Natural killer cell treated with Interleukin-12 subunit alpha and Interleukin-12 subunit beta and Interleukin-15 and Interleukin-18, amount 100 ng/mL, for 72 hours (primary cell): ENCODE results near the gene SIRT1. TPM values are rescaled to one million over a fixed set of nuclear protein-coding genes. Genes with fewer than 3 reads are reported as not detected.
"Not testable (repeated sequence)": the region's sequence is repeated elsewhere in the genome, so short reads cannot be mapped to it uniquely, and the experiment has no call there.

Experiments used
- ATAC-seq, 2 donors: fragments of 150-1000 bp; cut with Tn5 transposase in 1 of 2; sonication (Bioruptor Pico), chemical (Tn5 transposase) in 1 of 2; 2 replicates each; pipeline ENCODE4 v1.10.0; 2021
- DNase-seq: peaks from one replicate; pipeline ENCODE4 v3.0.0; 2022; ENCODE audit warnings: low spot score
- H3K27ac Mint-ChIP-seq, 2 donors: 1 replicate in 1 of 2; 2 replicates in 1 of 2; pipeline ENCODE4 v1.8.0; 2022; ENCODE audit warnings: mixed read lengths in 2 of 2, mild to moderate bottlenecking in 1 of 2, moderate library complexity in 1 of 2
- H3K27me3 Mint-ChIP-seq, 2 donors: 1 replicate in 1 of 2; 2 replicates in 1 of 2; pipeline ENCODE4 v1.8.0; 2022; ENCODE audit warnings: mixed read lengths in 2 of 2
- H3K36me3 Mint-ChIP-seq: one replicate; pipeline ENCODE4 v1.8.0; 2022; ENCODE audit warnings: mixed read lengths
- H3K4me1 Mint-ChIP-seq, 2 donors: 1 replicate in 1 of 2; 2 replicates in 1 of 2; pipeline ENCODE4 v1.8.0; 2022; ENCODE audit warnings: low read depth in 2 of 2, mixed read lengths in 2 of 2, mild to moderate bottlenecking in 1 of 2
- H3K4me3 Mint-ChIP-seq: one replicate; pipeline ENCODE4 v1.8.0; 2022; ENCODE audit warnings: mixed read lengths
- H3K9me3 Mint-ChIP-seq: 2 replicates; pipeline ENCODE4 v1.8.0; 2022; ENCODE audit warnings: mixed read lengths
- total RNA-seq, 2 donors: library from RNA; stranded (reverse); gene quantifications; one replicate each; pipeline ENCODE4 v1.2.3, GENCODE V29; 2022

Gene SIRT1
- total RNA-seq, 2 donors from 2014 or later = 15.6 to 23.2 TPM

DNA sequence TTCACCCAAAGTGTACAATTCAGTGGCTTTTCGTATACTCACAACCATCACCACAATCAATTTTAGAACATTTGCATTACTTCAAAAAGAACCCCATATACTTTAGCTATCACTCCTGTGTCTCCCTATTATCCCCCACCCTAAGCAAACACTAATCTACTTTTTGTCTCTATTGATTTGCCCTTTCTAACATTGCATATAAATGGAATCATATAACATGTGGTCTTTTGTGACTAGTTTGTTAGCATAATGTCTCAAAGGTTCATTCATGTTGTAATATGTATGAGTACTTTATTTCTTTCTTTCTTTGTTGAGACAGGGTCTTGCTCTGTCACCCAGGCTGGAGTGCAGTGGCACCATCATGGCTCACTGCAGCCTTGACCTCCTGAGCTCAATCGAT, 25.5 kb upstream of the SIRT1 start:
- no peaks in the 10 kb centered on the region for H3K36me3 Mint-ChIP-seq
- DNase-seq = no peak
- no peak overlapping the region for H3K4me3 Mint-ChIP-seq
- H3K9me3 Mint-ChIP-seq = no peaks in the 10 kb centered on the region
- peaks cover 0 to 6% of the 10 kb centered on the region in 2 donors for H3K27me3 Mint-ChIP-seq
- no peak for ATAC-seq
- no peak overlapping the region for H3K27ac Mint-ChIP-seq
- peaks cover 0 to 2% of the 10 kb centered on the region in 2 donors for H3K4me1 Mint-ChIP-seq

DNA sequence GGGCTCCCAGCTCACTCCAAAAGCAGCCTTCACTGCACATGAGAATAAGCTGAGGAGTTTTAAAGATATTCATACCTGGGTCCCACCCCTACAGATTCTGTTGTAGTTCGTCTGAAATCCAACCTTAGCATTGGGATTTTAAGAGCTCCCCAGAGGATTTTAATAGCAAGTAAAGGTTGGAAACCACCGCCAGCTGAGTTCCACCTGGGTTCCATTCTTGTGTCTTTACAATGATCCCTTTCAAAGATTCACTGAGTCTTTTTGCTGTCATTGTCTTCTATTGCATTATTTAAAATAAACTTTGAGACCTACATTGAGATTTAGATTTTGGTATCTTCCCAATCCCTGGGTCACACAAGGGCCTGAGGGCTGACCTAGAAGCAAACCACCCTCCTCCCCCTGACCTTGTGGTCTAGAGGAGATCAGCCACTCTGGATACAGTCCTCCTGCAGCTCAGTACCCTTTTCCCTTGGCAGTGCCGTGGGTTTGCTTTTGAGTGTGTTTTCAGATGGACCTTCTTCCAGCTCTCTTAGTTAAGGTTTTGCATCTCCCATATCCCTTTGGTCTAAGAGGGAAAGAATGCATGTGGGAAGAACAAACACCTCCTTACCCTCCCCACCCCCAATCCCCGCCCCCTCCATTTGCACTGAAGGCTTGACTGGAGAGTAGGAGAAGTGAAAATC, 22.6 kb upstream of the SIRT1 start:
- no peak for ATAC-seq
- Mint-ChIP-seq H3K36me3 (no peaks in the 10 kb centered on the region), H3K4me1 (no peaks in the 10 kb centered on the region), H3K9me3 (no peaks in the 10 kb centered on the region), H3K27me3 (peaks cover 0 to 6% of the 10 kb centered on the region in 2 donors), H3K27ac (no peak overlapping the region), H3K4me3 (no peak overlapping the region)
- no peak for DNase-seq

DNA sequence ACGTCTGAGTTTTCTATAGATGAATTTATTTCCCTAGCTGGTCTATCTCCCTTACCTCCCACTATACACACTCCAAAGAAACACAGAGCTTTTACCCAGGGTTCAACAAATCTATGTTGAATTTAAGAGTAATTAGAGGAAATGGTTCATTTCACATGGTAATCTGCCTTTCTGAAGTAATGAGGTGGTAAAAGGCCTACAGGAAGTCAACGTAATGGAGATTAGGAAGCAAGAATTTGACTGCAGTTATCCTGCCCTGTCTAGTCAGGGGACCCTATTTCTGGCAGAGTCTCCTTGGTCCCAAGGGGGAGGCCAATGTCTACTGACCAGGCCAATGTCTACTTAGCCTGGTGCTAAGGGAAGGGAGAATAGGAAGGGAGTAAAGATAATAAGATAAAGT, 21.4 kb upstream of the SIRT1 start:
- ATAC-seq (no peak), DNase-seq (no peak)
- H3K4me3 Mint-ChIP-seq = no peak overlapping the region
- H3K9me3 Mint-ChIP-seq = no peaks in the 10 kb centered on the region
- peak overlapping the region in 1 of 2 donors; percentile 20 for H3K27ac Mint-ChIP-seq
- no peaks in the 10 kb centered on the region for H3K36me3 Mint-ChIP-seq
- H3K4me1 Mint-ChIP-seq = no peaks in the 10 kb centered on the region
- peaks cover 0 to 6% of the 10 kb centered on the region in 2 donors for H3K27me3 Mint-ChIP-seq

DNA sequence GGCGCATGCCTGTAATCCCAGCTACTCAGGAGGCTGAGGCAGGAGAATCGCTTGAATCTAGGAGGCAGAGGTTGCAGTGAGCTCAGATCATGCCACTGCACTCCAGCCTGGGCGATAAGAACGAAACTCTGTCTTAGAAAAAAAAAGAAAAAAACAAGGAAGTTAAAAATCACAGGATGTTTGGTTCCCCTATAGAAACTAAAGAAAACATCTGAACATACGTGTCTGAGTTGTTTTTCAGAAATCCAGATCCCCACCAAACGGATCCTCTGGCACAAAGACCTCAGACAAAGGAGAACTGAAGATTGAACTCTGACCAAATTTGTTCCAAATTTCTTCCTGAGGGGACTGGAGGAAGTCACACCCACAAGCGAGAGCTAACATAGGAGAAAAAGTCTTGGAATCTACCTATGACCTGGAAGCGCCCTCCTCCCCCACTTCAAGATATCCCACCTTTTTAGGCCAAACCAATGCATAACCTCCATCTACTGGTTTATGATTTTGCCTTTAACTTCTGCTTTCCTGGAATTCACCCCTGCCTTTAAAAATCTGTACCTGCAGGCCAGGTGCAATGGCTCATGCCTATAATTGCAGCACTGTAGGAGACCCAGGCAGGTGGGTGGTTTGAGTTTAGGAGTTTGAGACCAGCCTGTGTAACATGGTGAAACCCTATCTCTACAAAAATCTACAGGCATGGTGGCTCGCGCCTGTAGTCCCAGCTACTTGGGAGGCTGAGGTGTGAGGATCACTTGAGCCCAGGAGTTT, 19.7 kb upstream of the SIRT1 start:
- no peak for DNase-seq
- Mint-ChIP-seq H3K36me3 (no peaks in the 10 kb centered on the region), H3K9me3 (no peaks in the 10 kb centered on the region), H3K27me3 (no peaks in the 10 kb centered on the region), H3K4me3 (no peak overlapping the region), H3K4me1 (no peaks in the 10 kb centered on the region), H3K27ac (no peak overlapping the region)
- no peak for ATAC-seq

DNA sequence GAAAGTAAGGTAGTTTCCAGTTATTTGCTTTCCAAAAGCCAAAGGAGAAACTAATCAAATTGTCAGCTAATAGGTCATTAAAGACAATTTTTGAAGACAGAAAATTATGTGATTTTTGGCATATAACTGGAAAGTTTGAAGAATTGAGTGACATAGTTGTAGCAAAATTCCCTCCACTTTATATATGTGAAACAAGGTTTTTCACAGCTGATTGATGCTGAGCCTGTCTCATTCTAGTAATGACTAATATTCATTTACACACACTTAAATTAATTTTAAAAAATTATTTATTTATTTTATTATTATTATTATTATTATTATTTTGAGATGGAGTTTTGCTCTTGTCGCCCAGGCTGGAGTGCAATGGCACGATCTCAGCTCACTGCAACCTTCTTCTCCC, 16.3 kb upstream of the SIRT1 start:
- H3K36me3 Mint-ChIP-seq = no peaks in the 10 kb centered on the region
- ATAC-seq (no peak), DNase-seq (no peak)
- no peaks in the 10 kb centered on the region for H3K4me1 Mint-ChIP-seq
- H3K27ac Mint-ChIP-seq = no peak overlapping the region
- H3K27me3 Mint-ChIP-seq = no peaks in the 10 kb centered on the region
- no peak overlapping the region for H3K4me3 Mint-ChIP-seq
- no peaks in the 10 kb centered on the region for H3K9me3 Mint-ChIP-seq

DNA sequence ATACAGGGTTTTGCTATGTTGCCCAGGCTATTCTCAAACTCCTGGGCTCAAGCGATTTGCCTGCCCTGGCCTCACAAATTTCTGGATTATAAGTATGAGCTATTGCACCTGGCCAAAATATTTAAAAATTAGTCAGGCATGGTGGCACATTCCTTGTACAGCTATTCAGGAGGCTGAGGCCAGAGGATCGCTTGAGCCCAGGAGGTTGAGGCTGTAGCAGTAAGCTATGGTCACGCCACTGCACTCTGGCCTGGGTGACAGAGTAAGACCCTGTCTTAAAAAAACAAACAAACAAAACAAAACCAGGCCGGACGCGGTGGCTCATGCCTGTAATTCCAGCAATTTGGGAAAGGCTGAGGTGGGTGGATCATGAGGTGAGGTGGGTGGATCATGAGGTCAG, 14.5 kb upstream of the SIRT1 start:
- DNase-seq = no peak
- Mint-ChIP-seq H3K4me3 (no peak overlapping the region), H3K9me3 (no peaks in the 10 kb centered on the region), H3K27ac (no peak overlapping the region), H3K4me1 (no peaks in the 10 kb centered on the region), H3K36me3 (no peaks in the 10 kb centered on the region), H3K27me3 (no peaks in the 10 kb centered on the region)
- no peak for ATAC-seq

DNA sequence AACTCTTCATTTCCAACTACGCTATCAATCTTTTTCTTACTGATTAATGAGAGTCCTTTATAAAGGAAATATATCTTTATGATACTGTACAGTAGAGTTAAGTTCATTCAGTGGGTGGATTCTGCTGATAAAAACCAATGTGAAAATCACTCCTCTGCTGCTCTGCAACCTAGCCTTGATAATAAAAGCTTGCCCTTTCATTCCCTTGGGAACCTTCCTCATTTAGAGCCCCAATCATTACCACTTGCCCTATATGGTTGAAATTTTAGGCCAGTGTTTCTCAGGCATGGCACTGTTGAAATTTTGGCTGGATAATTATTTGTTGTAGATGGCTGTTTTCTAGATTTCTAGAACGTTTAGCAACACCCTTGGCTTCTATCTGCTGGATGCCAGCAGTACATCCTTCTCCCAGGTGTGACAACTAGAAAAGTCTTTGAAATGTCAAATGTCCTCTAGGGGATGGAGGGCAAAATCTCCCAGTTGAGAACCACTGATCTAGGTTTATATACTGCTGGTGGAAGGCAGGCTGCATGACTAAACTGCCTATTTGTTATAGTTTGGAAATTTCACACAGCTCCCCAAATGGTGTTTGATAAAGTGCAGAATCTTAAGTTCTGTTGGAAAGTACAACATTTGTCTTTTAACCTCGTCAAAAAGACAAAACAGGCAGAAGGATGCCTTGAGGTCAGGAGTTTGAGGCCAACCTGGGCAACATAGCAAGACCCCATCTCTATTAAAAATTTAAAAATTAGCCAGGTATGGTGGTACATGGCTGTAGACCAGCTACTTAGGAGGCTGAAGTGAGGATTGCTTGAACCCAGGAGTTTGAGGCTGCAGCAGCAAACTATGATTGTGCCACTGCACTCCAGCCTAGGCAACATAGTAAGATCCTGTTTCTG, 8.9 kb upstream of the SIRT1 start:
- H3K4me1 Mint-ChIP-seq = no peaks in the 10 kb centered on the region
- no peaks in the 10 kb centered on the region for H3K36me3 Mint-ChIP-seq
- DNase-seq (no peak), ATAC-seq (no peak)
- H3K9me3 Mint-ChIP-seq = no peaks in the 10 kb centered on the region
- H3K4me3 Mint-ChIP-seq = no peak overlapping the region
- no peak overlapping the region for H3K27ac Mint-ChIP-seq
- no peaks in the 10 kb centered on the region for H3K27me3 Mint-ChIP-seq

DNA sequence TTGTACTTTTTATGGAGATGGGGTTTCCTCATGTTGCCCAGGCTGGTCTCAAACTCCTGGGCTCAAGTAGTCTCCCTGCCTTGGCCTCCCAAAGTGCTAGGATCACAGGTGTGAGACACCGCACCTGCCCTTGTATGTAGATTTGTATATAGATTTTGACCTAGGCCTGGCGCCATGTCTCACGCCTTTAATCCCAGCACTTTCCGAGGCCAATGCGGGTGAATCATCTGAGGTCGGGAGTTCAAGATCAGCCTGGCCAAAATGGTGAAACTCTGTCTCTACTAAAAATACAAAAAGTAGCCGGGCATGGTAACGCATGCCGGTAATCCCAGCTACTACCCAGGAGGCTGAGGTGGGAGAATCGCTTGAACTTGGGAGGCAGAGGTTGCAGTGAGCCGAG, 7.0 kb upstream of the SIRT1 start:
- H3K27me3 Mint-ChIP-seq, ATAC-seq, H3K9me3 Mint-ChIP-seq, H3K36me3 Mint-ChIP-seq, H3K4me3 Mint-ChIP-seq, H3K27ac Mint-ChIP-seq, DNase-seq, H3K4me1 Mint-ChIP-seq: not testable (repeated sequence)

DNA sequence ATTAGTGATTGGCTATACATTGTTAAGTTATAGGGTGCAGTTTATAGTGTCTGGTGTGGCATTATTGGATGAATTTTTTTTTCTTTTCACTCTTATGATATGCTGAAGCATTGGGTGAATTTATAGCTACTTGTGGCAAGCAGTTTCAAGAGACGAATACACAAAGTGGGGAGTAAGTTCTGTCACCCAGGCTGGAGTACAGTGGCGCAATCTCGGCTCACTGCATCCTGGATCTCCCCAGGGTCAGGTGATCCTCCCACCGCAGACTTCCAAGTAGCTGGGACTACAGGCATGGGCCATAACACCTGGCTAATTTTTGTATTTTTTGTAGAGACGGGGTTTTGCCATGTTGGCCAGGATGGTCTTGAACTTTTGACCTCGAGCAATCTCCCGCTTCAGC, 6.3 kb upstream of the SIRT1 start:
- no peaks in the 10 kb centered on the region for H3K9me3 Mint-ChIP-seq
- H3K36me3 Mint-ChIP-seq = no peaks in the 10 kb centered on the region
- no peak overlapping the region for H3K4me3 Mint-ChIP-seq
- H3K27ac Mint-ChIP-seq = no peak overlapping the region
- no peaks in the 10 kb centered on the region for H3K27me3 Mint-ChIP-seq
- DNase-seq (no peak), ATAC-seq (no peak)
- H3K4me1 Mint-ChIP-seq = no peaks in the 10 kb centered on the region

DNA sequence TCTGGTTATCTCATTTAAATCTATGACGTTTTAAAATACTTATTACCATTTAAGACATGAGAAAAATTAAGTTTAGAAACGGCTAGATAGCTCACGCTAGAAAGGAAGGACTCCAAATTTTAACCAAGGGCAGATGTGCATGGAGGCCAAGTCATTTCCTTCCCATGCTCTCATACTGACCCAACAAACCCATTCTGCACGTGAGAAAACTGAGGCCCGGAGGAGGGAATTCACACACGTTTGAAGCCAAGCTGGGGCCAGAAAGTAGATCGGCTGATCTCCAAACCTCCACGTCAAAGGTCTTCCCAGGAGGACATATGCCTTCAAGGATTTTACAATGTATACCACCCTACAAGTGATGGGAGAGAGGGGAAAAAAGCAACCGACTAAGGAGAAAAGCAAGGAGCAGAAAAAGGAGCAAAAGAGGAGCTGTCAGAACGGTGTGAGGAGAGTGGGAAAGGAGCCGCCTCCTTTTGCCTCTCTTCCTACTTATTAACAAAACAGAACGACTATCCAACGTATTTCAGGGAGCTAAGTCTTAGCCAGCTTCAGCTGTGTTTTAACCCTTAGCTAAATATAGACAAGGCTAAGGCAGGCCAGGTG, 645 bp upstream of the SIRT1 start:
- H3K4me1 Mint-ChIP-seq = peaks cover 23 to 30% of the 10 kb centered on the region in 2 donors
- peak overlapping the region; percentile 82 to 87 for H3K27ac Mint-ChIP-seq
- H3K9me3 Mint-ChIP-seq = no peaks in the 10 kb centered on the region
- no peaks in the 10 kb centered on the region for H3K27me3 Mint-ChIP-seq
- ATAC-seq (no peak), DNase-seq (no peak)
- peaks cover 15% of the 10 kb centered on the region for H3K36me3 Mint-ChIP-seq
- peak overlapping the region; percentile 91 for H3K4me3 Mint-ChIP-seq

DNA sequence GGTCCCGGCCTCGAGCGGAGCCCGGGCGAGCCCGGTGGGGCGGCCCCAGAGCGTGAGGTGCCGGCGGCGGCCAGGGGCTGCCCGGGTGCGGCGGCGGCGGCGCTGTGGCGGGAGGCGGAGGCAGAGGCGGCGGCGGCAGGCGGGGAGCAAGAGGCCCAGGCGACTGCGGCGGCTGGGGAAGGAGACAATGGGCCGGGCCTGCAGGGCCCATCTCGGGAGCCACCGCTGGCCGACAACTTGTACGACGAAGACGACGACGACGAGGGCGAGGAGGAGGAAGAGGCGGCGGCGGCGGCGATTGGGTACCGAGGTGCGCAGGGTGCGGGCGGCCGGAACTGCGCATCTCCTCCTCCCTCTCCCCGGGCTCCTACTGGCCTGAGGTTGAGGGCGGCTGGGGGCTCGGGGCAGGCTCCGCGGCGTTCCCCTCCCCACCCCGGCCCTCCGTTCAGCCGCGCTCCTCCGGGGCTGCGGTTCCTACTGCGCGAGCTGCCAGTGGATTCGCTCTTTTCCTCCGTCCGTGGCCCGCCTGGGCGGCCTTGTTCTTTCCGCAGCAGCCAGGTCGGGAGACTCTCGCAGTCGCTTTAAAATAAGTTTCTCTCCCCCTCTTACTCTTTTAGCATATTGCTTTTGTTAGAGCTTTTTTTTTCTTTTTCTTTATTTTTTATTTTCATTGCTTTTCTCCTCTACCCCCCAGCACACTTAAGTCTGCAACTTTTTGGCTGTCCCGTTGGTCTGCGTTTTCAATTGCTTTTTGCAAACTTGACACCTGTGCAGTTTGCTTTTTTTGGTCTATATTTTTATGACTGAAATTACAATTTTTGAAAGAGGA, 600 bp downstream of the SIRT1 start:
- Mint-ChIP-seq H3K4me3 (peak overlapping the region; percentile 91), H3K9me3 (no peaks in the 10 kb centered on the region), H3K4me1 (peaks cover 23 to 39% of the 10 kb centered on the region in 2 donors), H3K36me3 (peaks cover 24% of the 10 kb centered on the region), H3K27me3 (no peaks in the 10 kb centered on the region), H3K27ac (peak overlapping the region; percentile 82 to 87)
- ATAC-seq (peak; percentile 85), DNase-seq (peak; percentile 85)

DNA sequence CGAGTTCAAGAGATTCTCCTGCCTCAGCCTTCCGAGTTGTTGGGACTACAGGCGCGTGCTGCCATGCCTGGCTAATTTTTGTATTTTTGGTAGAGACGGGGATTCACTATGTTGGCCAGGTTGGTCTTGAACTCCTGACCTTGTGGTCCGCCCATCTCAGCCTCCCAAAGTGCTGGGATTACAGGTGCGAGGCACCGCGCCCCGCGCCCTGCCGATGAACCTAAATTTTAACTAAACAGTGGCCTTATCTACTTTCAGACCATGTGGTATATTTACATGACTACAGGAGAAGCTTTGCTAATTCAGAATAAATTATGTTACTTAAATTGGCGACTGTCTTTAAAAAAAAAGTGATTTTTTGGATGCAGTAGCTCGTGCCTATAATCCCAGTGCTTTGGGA, 9.2 kb downstream of the SIRT1 start:
- DNase-seq (no peak), ATAC-seq (no peak)
- H3K4me1 Mint-ChIP-seq = peaks cover 4 to 11% of the 10 kb centered on the region in 2 donors
- no peaks in the 10 kb centered on the region for H3K27me3 Mint-ChIP-seq
- H3K36me3 Mint-ChIP-seq = peaks cover 11% of the 10 kb centered on the region
- no peaks in the 10 kb centered on the region for H3K9me3 Mint-ChIP-seq
- no peak overlapping the region for H3K27ac Mint-ChIP-seq
- H3K4me3 Mint-ChIP-seq = no peak overlapping the region

DNA sequence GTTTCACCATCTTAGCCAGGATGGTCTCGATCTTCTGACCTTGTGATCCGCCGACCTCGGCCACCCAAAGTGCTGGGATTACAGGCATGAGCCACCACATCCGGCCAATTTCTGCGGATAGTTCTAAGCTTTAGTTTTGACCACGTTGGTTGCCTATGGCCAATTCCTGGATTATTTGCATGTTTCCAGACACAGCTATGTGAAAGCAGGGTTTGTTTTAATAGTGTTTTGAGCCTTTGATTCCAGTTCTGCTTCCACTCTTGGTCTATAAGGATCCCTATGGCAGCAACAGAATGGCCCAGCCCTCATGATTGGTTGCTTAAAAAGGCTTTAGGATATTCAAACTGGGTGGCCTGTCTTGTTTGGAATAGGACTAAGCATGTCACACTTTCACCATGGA, 19.1 kb downstream of the SIRT1 start:
- Mint-ChIP-seq H3K27me3 (no peaks in the 10 kb centered on the region), H3K36me3 (peaks cover 12% of the 10 kb centered on the region), H3K27ac (no peak overlapping the region), H3K9me3 (no peaks in the 10 kb centered on the region), H3K4me1 (peaks cover 0 to 4% of the 10 kb centered on the region in 2 donors), H3K4me3 (no peak overlapping the region)
- DNase-seq (no peak), ATAC-seq (no peak)
